ENCODE results near the gene ZBTB34. TPM values are rescaled to one million over a fixed set of nuclear protein-coding genes. Genes with fewer than 3 reads are reported as not detected.

The ZBTB34 gene
- total RNA-seq, 2 experiments from 2014 or later = 2.5 to 2.9 TPM

DNA sequence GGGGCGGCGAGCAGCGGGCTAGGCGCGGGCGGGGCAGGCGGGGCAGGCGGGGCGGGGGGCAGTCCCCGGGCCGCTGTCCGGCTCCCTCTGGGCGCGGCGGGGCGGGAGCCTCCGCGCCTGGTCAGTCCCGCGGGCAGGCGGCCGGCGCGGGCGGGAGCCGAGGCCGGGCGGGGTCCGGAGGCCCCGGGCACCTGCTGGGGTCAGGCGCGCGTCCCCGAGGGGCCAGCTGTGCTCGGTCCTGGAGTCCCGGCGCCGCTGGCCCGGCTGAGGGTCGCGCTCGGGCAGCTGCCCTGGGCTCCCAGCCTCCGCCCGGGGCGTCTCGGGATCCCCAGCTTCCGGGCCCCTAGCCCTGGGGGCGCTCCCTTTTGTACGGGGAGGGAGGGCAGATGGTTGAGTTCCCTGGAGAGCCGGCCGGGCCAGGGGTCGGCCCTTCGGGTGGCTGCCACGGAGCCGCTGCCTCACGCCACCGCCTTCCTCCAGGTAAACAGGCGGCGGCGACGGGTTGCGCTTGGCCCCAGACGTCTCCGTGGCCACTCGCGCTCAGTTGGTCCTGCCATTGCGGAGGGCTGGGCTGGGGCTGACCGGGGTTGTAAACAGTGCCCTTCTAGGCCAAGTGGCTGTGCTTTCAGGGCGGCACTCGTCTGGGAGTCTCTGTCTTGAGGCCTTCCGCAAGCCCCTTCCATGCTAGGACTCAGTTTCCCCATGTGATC, 473 bp downstream of the ZBTB34 start:
- intact Hi-C loops (cut with DNase I, micrococcal nuclease) = loop anchor here in 1 of 2 experiments (2.0 to 5.0 kb wide), 3 partner anchors 54 to 139 kb away; partner anchors contain the start of genes RALGPS1 and ZBTB43
- Histone ChIP-seq H3K27me3 (ENCODE audit: control insufficient read depth in 1 of 2, insufficient read depth in 2 of 2, low read length in 2 of 2) (peaks cover 0 to 3% of the 10 kb centered on the region in 2 experiments), H3K4me3 (ENCODE audit: low read length) (peak overlapping the region; percentile 74), H3K27ac (ENCODE audit: low read depth in 1 of 2, low read length in 2 of 2) (no peak overlapping the region), H3K4me1 (ENCODE audit: insufficient read depth, low read length) (peaks cover 26% of the 10 kb centered on the region), H3K9me3 (ENCODE audit: control insufficient read depth in 1 of 2, insufficient read depth in 1 of 2, low read length in 2 of 2) (no peaks in the 10 kb centered on the region), H3K36me3 (ENCODE audit: insufficient read depth, low read length) (no peaks in the 10 kb centered on the region)
- peak overlapping the region; percentile 69 for H3K27ac Mint-ChIP-seq
- ChIA-PET POLR2A (interaction anchor here (2.1 kb wide), 1 partner anchor 54 kb away, joined by 6 read pairs; the partner anchor contains the start of gene RALGPS1), CTCF (interaction anchor here (1.4 kb wide), 1 partner anchor 15 kb away, joined by 3 read pairs; no protein-coding TSS in a partner anchor)
- H3K4me1 Mint-ChIP-seq (ENCODE audit: low read depth) = peaks cover 31% of the 10 kb centered on the region
- H3K9me3 Mint-ChIP-seq = no peaks in the 10 kb centered on the region
- H3K4me3 Mint-ChIP-seq = peak overlapping the region; percentile 95
- peaks cover 17% of the 10 kb centered on the region for H3K36me3 Mint-ChIP-seq (ENCODE audit: low read depth)
- H3K27me3 Mint-ChIP-seq = peaks cover 8% of the 10 kb centered on the region
- peak; percentile 8 for ATAC-seq (ENCODE audit: poor library complexity)
- DNase-seq = peak in 4 of 14 experiments; percentile 3 to 46 (median 23)
- TF ChIP-seq, protein P1, sequence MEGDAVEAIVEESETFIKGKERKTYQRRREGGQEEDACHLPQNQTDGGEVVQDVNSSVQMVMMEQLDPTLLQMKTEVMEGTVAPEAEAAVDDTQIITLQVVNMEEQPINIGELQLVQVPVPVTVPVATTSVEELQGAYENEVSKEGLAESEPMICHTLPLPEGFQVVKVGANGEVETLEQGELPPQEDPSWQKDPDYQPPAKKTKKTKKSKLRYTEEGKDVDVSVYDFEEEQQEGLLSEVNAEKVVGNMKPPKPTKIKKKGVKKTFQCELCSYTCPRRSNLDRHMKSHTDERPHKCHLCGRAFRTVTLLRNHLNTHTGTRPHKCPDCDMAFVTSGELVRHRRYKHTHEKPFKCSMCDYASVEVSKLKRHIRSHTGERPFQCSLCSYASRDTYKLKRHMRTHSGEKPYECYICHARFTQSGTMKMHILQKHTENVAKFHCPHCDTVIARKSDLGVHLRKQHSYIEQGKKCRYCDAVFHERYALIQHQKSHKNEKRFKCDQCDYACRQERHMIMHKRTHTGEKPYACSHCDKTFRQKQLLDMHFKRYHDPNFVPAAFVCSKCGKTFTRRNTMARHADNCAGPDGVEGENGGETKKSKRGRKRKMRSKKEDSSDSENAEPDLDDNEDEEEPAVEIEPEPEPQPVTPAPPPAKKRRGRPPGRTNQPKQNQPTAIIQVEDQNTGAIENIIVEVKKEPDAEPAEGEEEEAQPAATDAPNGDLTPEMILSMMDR (IDR thresholded peaks at IDR 0.05) = no peak

DNA sequence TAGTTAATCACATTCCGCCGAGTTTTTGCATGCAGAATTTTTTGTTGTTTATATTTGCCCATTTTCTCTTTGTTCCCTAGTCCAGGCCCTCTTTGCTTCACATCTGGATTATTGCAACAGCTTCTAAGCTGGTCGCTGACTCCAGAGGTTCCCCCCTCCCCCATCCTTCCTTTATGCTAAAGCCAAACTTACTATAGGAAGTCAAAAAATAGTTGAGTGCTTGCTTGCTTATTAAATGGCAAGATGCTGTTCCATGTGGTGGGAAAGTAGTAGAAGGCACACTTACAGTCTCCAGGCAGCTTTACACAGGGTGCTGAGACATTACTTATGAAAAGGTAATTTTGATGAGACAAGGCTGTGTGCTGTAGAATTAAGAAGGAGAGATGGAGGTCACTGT, 1.3 kb downstream of the ZBTB34 start:
- Histone ChIP-seq H3K27me3 (ENCODE audit: control insufficient read depth in 1 of 2, insufficient read depth in 2 of 2, low read length in 2 of 2) (no peaks in the 10 kb centered on the region), H3K4me1 (ENCODE audit: insufficient read depth, low read length) (peaks cover 26% of the 10 kb centered on the region), H3K9me3 (ENCODE audit: control insufficient read depth in 1 of 2, insufficient read depth in 1 of 2, low read length in 2 of 2) (no peaks in the 10 kb centered on the region), H3K27ac (ENCODE audit: low read depth in 1 of 2, low read length in 2 of 2) (no peak overlapping the region), H3K4me3 (ENCODE audit: low read length) (peak overlapping the region; percentile 74), H3K36me3 (ENCODE audit: insufficient read depth, low read length) (no peaks in the 10 kb centered on the region)
- H3K36me3 Mint-ChIP-seq (ENCODE audit: low read depth) = peaks cover 25% of the 10 kb centered on the region
- no peaks in the 10 kb centered on the region for H3K9me3 Mint-ChIP-seq
- TF ChIP-seq, protein P1 (IDR thresholded peaks at IDR 0.05) = no peak
- ATAC-seq (ENCODE audit: poor library complexity) (no peak), DNase-seq (peak in 3 of 14 experiments; percentile 7 to 22 (median 11))
- peaks cover 33% of the 10 kb centered on the region for H3K4me1 Mint-ChIP-seq (ENCODE audit: low read depth)
- CTCF ChIA-PET = no interaction called here
- intact Hi-C loops (cut with DNase I, micrococcal nuclease) = loop anchor here in 1 of 2 experiments (2.0 to 5.0 kb wide), 3 partner anchors 53 to 139 kb away; partner anchors contain the start of genes RALGPS1 and ZBTB43
- POLR2A ChIA-PET = interaction anchor here (1.3 kb wide), 1 partner anchor 11 kb away, joined by 3 read pairs; no protein-coding TSS in a partner anchor
- peak overlapping the region; percentile 95 for H3K4me3 Mint-ChIP-seq
- peaks cover 8% of the 10 kb centered on the region for H3K27me3 Mint-ChIP-seq
- H3K27ac Mint-ChIP-seq = peak overlapping the region; percentile 69

DNA sequence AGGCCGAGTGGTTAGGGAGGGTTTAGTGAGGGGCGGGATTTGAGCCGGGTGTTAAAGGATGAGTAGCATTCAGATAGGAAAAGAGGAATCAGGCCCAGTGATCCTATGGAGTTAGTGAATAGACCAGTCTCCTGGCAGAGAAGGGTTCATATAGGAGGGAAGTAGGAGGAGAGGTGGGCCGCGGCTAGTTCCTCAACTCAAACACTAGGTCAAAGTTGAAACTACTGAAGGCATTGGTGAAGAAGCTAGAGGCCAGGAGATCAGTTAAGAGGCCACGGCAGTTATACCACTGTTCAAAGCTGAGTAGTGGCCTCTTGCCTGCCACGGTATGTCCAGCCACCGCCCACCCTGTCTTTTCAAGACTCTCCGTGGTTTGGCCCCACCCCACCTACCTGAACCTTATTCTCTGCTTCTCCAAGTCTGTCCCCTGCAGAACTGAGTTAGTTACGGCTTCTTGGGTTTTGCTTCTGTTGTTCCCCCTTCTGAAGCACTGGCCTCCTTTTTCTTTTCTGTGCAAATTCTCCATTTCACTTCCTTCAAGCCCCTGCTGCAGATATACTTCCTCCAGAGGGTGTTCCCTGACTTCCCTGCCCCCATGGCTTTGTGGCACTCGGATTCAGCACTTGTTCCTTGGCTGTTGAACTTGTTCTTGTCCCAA, 1.8 kb downstream of the ZBTB34 start:
- ATAC-seq (ENCODE audit: poor library complexity) = no peak
- peaks cover 3% of the 10 kb centered on the region for H3K36me3 ChIP-seq (ENCODE audit: insufficient read depth, low read length)
- ChIA-PET POLR2A (interaction anchor here (1.3 kb wide), 1 partner anchor 10 kb away, joined by 3 read pairs; no protein-coding TSS in a partner anchor), CTCF (no interaction called here)
- Mint-ChIP-seq H3K27me3 (peaks cover 4% of the 10 kb centered on the region), H3K9me3 (no peaks in the 10 kb centered on the region), H3K4me3 (peak overlapping the region; percentile 95), H3K27ac (peak overlapping the region; percentile 69), H3K4me1 (ENCODE audit: low read depth) (peaks cover 35% of the 10 kb centered on the region), H3K36me3 (ENCODE audit: low read depth) (peaks cover 30% of the 10 kb centered on the region)
- intact Hi-C loops (cut with DNase I, micrococcal nuclease) = loop anchor here in 1 of 2 experiments (5.0 kb wide), 1 partner anchor 140 kb away; no protein-coding TSS in a partner anchor
- TF ChIP-seq, protein P1 (IDR thresholded peaks at IDR 0.05) = no peak
- H3K4me3 ChIP-seq (ENCODE audit: low read length) = peak overlapping the region; percentile 74
- no peak overlapping the region for H3K27ac ChIP-seq (ENCODE audit: low read depth in 1 of 2, low read length in 2 of 2)
- no peaks in the 10 kb centered on the region for H3K9me3 ChIP-seq (ENCODE audit: control insufficient read depth in 1 of 2, insufficient read depth in 1 of 2, low read length in 2 of 2)
- peaks cover 26% of the 10 kb centered on the region for H3K4me1 ChIP-seq (ENCODE audit: insufficient read depth, low read length)
- DNase-seq = peak in 1 of 14 experiments; percentile 25
- no peaks in the 10 kb centered on the region for H3K27me3 ChIP-seq (ENCODE audit: control insufficient read depth in 1 of 2, insufficient read depth in 2 of 2, low read length in 2 of 2)

Measured in CD4-positive, alpha-beta T cell (primary cell).